K562 (cell line): ENCODE data around the gene CHAF1A.

Experiments used
- PATZ1 ChIP-seq: fragments of 250-450 bp; sonication (Bioruptor Pico); IDR thresholded peaks from 2 replicates; pipeline ENCODE4 v1.5.0; 2020; ENCODE audit warnings: mild to moderate bottlenecking, borderline replicate concordance
- TF ChIP-seq, protein P1 (sequence below): sonication (generic); formaldehyde crosslinking; IDR thresholded peaks from 2 replicates; pipeline ENCODE4 v1.8.0; 2022; ENCODE audit warnings: mild to moderate bottlenecking, missing genetic modification reagents

DNA sequence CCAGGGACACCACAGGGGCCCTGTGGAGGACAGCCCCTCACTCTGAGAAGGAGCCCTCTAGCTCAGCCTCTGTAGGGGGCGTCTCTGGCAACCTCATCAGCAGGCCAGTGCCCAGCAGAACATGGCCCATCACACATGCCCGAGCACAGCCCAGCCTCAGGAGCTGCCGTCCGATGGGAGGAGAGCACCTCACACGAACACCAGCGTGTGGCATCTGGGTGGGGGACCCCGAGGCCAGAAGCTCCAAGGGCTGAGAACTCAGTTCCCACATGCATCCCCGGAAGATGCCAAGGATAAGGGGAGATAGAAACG, 13.4 kb upstream of the CHAF1A start:
- no peak for TF ChIP-seq PATZ1 (CRISPR knock-in tag)
- TF ChIP-seq, protein P1, sequence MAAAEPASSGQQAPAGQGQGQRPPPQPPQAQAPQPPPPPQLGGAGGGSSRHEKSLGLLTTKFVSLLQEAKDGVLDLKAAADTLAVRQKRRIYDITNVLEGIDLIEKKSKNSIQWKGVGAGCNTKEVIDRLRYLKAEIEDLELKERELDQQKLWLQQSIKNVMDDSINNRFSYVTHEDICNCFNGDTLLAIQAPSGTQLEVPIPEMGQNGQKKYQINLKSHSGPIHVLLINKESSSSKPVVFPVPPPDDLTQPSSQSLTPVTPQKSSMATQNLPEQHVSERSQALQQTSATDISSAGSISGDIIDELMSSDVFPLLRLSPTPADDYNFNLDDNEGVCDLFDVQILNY (CRISPR knock-in tag), result no peak
